ENCODE measurements around the gene ZSCAN12. TPM values are rescaled to one million over a fixed set of nuclear protein-coding genes. Genes with fewer than 3 reads are reported as not detected.

The ZSCAN12 gene
- polyA plus RNA-seq, 6 donors from 2014 or later = 2.3 to 6.3 (median 3.8) TPM

DNA sequence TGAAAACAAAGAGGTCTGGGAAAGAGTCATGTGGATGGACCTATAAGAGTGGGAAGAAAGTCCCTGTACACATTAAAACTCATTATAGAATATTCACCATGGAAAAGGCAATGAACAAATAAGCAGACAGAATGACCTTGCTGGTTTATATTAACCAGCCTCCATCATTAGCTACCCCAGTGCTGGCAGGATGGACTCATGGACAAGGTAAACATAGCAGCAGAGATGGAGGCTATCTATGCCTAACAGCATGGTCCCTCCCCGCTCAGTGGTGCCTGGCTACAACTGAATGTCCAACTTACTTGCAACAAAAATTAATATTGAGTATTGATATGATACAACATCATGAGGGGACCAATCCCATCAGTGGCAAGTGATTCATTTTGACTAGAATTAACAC lies 54.3 kb downstream of the ZSCAN12 start:
- H3K9me3 Mint-ChIP-seq = peaks cover 2 to 9% (median 7%) of the 10 kb centered on the region in 7 donors
- peaks cover 0 to 29% (median 9%) of the 10 kb centered on the region in 3 donors for H3K27me3 Mint-ChIP-seq
- no peak for ATAC-seq (ENCODE audit: low read depth in 2 of 2)

GRCh38 chr6:28343898-28344677 lies 55.5 kb downstream of the ZSCAN12 start:
- no peaks in the 10 kb centered on the region for H3K4me1 Mint-ChIP-seq
- peaks cover 0 to 29% (median 9%) of the 10 kb centered on the region in 3 donors for H3K27me3 Mint-ChIP-seq
- peaks cover 0 to 8% of the 10 kb centered on the region in 2 donors for H3K36me3 Mint-ChIP-seq
- peaks cover 2 to 13% (median 9%) of the 10 kb centered on the region in 7 donors for H3K9me3 Mint-ChIP-seq
- ATAC-seq (ENCODE audit: low read depth in 2 of 2) = no peak
- DNase-seq = no peak
- H3K4me3 Mint-ChIP-seq = peak overlapping the region in 1 of 8 donors; percentile 52
- H3K27ac Mint-ChIP-seq = no peak overlapping the region

More for the DNA sequence above, 54.3 kb downstream of the ZSCAN12 start:
- Mint-ChIP-seq H3K27ac (no peak overlapping the region), H3K4me1 (peaks cover 8 to 10% (median 9%) of the 10 kb centered on the region in 3 donors), H3K36me3 (peaks cover 0 to 7% of the 10 kb centered on the region in 2 donors), H3K4me3 (no peak overlapping the region)
- no peak for DNase-seq

DNA sequence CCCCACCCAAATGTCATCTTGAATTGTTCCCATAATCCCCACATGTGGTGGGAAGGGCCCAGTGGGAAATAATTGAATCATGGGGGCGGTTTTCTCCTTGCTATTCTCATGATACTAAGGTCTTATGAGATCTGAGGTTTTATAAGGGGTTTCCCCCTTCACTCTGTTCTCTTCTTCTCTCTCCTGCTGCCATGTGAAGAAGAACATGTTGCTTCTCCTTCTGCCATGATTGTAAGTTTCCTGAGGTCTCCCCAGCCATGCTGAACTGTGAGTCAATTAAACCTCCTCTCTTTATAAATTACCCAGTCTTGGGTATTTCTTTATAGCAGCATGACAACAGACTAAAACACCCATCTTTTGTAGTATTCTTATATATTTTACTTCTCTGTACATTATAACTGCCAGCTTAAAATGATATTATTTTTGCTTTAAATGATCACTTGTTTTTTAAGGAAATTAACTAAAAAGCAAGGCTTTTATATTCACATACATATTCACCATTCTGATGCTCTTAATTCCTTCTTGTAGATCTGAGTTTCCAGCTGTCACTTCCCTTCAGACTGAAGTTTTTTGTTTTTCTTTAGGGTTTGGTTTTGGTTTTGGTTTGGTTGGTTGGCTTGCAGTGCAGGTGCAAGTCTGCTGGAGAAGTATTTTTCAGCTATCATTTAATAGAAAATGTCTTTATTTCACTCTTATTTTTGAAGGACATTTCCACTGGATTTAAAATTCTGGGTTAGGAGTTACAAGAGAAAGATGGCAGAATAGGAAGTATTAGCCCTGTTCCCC lies 59.0 kb downstream of the ZSCAN12 start:
- peaks cover 2 to 13% (median 9%) of the 10 kb centered on the region in 7 donors for H3K9me3 Mint-ChIP-seq
- no peak overlapping the region for H3K27ac Mint-ChIP-seq
- no peak for ATAC-seq (ENCODE audit: low read depth in 2 of 2)
- DNase-seq = no peak
- H3K27me3 Mint-ChIP-seq = peaks cover 0 to 9% (median 9%) of the 10 kb centered on the region in 3 donors
- no peak overlapping the region for H3K4me3 Mint-ChIP-seq
- H3K4me1 Mint-ChIP-seq = no peaks in the 10 kb centered on the region
- peaks cover 0 to 8% of the 10 kb centered on the region in 2 donors for H3K36me3 Mint-ChIP-seq

DNA sequence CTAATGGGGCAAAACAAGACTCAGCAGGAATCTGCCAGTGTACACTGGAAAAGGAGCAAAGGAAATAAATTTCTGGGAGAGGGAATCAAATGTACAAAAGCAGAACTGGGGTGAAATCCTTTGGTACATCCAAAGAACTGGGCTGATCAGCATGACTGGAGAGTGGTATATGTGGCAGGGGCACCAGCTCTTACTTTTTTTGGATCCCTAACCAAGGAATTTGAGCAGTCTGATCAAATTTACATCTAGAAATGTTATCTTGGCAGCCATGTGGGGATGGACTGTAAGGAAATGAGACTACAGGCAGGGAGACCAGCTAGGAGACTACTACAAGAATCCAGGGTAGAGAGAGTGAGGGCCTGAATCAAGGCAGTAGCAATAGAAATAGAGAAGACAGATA lies 62.4 kb downstream of the ZSCAN12 start:
- DNase-seq (no peak), ATAC-seq (ENCODE audit: low read depth in 2 of 2) (no peak)
- Mint-ChIP-seq H3K27ac (no peak overlapping the region), H3K4me3 (no peak overlapping the region), H3K27me3 (no peaks in the 10 kb centered on the region), H3K4me1 (no peaks in the 10 kb centered on the region), H3K36me3 (peaks cover 0 to 8% of the 10 kb centered on the region in 2 donors), H3K9me3 (peaks cover 2 to 13% (median 9%) of the 10 kb centered on the region in 7 donors)

DNA sequence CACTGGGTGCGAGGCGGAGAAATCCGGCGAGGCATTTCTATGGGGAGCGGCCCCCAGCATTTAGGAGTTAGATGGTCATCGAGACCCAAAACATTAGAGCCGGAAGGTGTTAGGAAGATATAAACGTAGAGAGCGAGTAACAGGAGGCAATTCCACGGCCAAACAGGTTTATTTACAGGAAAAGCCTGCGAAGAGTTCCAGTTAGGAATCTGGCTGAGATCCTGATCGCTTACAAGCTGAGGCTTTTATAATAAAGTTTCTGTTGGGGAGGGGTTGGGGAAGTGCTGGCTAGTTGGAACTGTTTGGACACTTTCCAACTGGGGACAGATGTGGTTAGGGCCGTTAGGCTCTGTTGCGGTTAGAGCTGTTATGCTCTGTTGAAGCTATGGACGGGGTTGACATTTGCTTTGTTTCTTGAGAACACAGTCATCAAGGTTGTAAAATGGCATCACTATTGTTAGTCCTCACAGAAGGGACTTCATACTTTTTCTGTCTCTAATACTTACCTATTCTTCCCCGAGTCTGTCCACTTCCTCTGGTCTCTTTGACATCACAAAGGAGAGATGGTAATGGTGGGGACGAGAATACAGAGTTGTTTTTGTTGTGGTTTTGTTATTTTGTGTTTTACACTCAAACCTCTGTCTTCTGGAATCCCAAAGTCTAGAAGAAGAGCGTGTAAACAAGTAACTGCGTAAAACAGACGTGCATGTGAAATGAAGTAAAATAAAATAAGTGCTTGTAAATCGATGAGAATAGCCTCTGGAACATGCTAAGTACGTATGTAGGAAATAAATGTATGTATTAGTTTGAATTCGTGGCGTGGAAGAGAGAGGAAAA lies 63.0 kb downstream of the ZSCAN12 start:
- H3K27me3 Mint-ChIP-seq = no peaks in the 10 kb centered on the region
- H3K9me3 Mint-ChIP-seq = peaks cover 2 to 13% (median 9%) of the 10 kb centered on the region in 7 donors
- peaks cover 0 to 8% of the 10 kb centered on the region in 2 donors for H3K36me3 Mint-ChIP-seq
- H3K4me3 Mint-ChIP-seq = no peak overlapping the region
- H3K4me1 Mint-ChIP-seq = no peaks in the 10 kb centered on the region
- peak; percentile 28 to 29 for ATAC-seq (ENCODE audit: low read depth in 2 of 2)
- DNase-seq = peak; percentile 43
- H3K27ac Mint-ChIP-seq = no peak overlapping the region

GRCh38 chr6:28335564-28336283 lies 63.8 kb downstream of the ZSCAN12 start, which contains the start of gene ZSCAN31:
Gene ZSCAN31 (minus strand): TSS chr6:28336148. CDS start chr6:28329683, 6,465 bp downstream.
- peaks cover 1 to 12% (median 7%) of the 10 kb centered on the region in 7 donors for H3K9me3 Mint-ChIP-seq
- H3K4me1 Mint-ChIP-seq = no peaks in the 10 kb centered on the region
- no peaks in the 10 kb centered on the region for H3K27me3 Mint-ChIP-seq
- H3K36me3 Mint-ChIP-seq = peaks cover 0 to 7% of the 10 kb centered on the region in 2 donors
- H3K4me3 Mint-ChIP-seq = no peak within 1 kb of the TSS
- no peak within 1 kb of the TSS for H3K27ac Mint-ChIP-seq
- ATAC-seq (ENCODE audit: low read depth in 2 of 2) (peak; percentile 87), DNase-seq (peak; percentile 66)

- H3K27me3 Mint-ChIP-seq = no peaks in the 10 kb centered on the region
- DNase-seq (peak; percentile 73), ATAC-seq (ENCODE audit: low read depth in 2 of 2) (peak; percentile 1 to 2)
- peaks cover 0 to under 1% of the 10 kb centered on the region in 2 donors for H3K36me3 Mint-ChIP-seq
- H3K27ac Mint-ChIP-seq = no peak overlapping the region
- H3K4me3 Mint-ChIP-seq = no peak overlapping the region
- no peaks in the 10 kb centered on the region for H3K4me1 Mint-ChIP-seq
- peaks cover 0 to 5% (median 3%) of the 10 kb centered on the region in 7 donors for H3K9me3 Mint-ChIP-seq
These were observed 64.4 kb downstream of the ZSCAN12 start for GRCh38 chr6:28335040-28335563.

- Mint-ChIP-seq H3K36me3 (no peaks in the 10 kb centered on the region), H3K27me3 (no peaks in the 10 kb centered on the region), H3K4me1 (no peaks in the 10 kb centered on the region), H3K27ac (peak overlapping the region in 2 of 6 donors; percentile 7 to 62), H3K4me3 (peak overlapping the region in 3 of 8 donors; percentile 6 to 78 (median 25)), H3K9me3 (peaks cover 0 to 4% (median 0%) of the 10 kb centered on the region in 7 donors)
- ATAC-seq (ENCODE audit: low read depth in 2 of 2) = no peak
- DNase-seq = no peak
These were observed 65.1 kb downstream of the ZSCAN12 start for GRCh38 chr6:28334286-28335039.

DNA sequence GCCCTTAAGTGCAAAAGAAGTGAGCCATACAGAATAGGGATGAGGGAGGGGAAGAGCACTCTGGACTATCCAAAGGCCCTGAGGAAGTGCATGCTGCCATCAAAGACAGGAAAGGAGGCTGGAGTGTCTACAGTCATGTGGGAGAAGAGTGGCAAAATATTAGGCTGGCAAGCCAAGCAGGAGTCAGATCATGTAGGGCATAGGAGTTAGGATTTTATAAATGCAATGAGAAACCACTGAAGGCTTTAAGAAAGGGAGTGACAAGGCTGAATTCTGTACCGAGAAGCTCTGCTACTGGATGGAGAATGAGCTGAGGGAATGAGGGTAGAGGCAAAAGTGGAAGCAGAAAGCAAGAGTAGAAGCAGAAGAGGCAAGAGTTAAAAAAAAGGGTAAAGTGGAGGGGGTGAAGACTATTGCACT lies 65.9 kb downstream of the ZSCAN12 start:
- Mint-ChIP-seq H3K4me3 (no peak overlapping the region), H3K27me3 (no peaks in the 10 kb centered on the region), H3K9me3 (peaks cover 2 to 7% (median 5%) of the 10 kb centered on the region in 7 donors), H3K36me3 (peaks cover 6% of the 10 kb centered on the region in 2 donors), H3K4me1 (no peaks in the 10 kb centered on the region), H3K27ac (no peak overlapping the region)
- no peak for ATAC-seq (ENCODE audit: low read depth in 2 of 2)
- no peak for DNase-seq

GRCh38 chr6:28333047-28333446 lies 66.5 kb downstream of the ZSCAN12 start:
- H3K27ac Mint-ChIP-seq = no peak overlapping the region

DNA sequence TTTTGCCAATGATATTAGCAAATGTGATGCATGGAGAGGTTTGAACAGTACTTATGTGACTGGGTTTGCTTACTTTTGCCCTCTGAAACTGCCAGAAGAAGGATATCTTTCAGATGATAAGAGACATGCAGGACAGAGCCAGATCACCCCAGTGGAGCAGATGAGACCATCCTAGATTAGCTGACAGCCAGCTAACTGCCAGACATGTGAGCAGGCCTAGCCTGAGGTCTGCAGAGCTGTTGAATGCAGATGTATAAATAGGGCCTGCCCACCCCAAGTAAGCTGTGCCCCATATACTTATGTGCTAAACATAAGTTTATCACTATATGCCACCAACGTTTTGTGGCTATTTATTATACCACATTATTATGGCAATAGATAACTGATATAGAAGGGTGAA lies 69.5 kb downstream of the ZSCAN12 start:
- ATAC-seq (ENCODE audit: low read depth in 2 of 2) = no peak
- H3K36me3 Mint-ChIP-seq = peaks cover 25 to 27% of the 10 kb centered on the region in 2 donors
- no peak overlapping the region for H3K27ac Mint-ChIP-seq
- H3K27me3 Mint-ChIP-seq = no peaks in the 10 kb centered on the region
- no peaks in the 10 kb centered on the region for H3K4me1 Mint-ChIP-seq
- peaks cover 18 to 40% (median 37%) of the 10 kb centered on the region in 7 donors for H3K9me3 Mint-ChIP-seq
- H3K4me3 Mint-ChIP-seq = no peak overlapping the region
- no peak for DNase-seq

More at GRCh38 chr6:28333047-28333446, 66.5 kb downstream of the ZSCAN12 start:
- no peaks in the 10 kb centered on the region for H3K27me3 Mint-ChIP-seq
- peaks cover 6 to 7% of the 10 kb centered on the region in 2 donors for H3K36me3 Mint-ChIP-seq
- peaks cover 2 to 13% (median 8%) of the 10 kb centered on the region in 7 donors for H3K9me3 Mint-ChIP-seq
- no peaks in the 10 kb centered on the region for H3K4me1 Mint-ChIP-seq
- no peak for DNase-seq
- no peak overlapping the region for H3K4me3 Mint-ChIP-seq
- ATAC-seq (ENCODE audit: low read depth in 2 of 2) = no peak
